OCI-LY7 (cell line): Measurements from ENCODE around the gene TENT5A.

Experiments
- CTCF ChIP-seq: fragments of 200-600 bp; sonication (generic); conservative IDR thresholded peaks from 2 replicates; pipeline ENCODE4 v1.5.1; 2014; ENCODE audit warnings: mild to moderate bottlenecking, antibody characterized with exemption, low read length, moderate library complexity, mixed read lengths
- EZH2phosphoT487 ChIP-seq: fragments of 200-600 bp; sonication (generic); IDR thresholded peaks from 2 replicates; pipeline ENCODE4 v1.6.1; 2018; ENCODE audit warnings: low read depth, borderline replicate concordance, mild to moderate bottlenecking, mixed run types, antibody characterized with exemption, low read length, moderate library complexity, mixed read lengths

- no peak for TF ChIP-seq CTCF
- no peak for TF ChIP-seq EZH2phosphoT487
Observed at GRCh38 chr6:81797591-81797990, 45.1 kb upstream of the TENT5A start.
